ENCODE results near the gene TMEM82. TPM values are rescaled to one million over a fixed set of nuclear protein-coding genes. Genes with fewer than 3 reads are reported as not detected.
A peak's percentile ranks its signal among the peaks of the same experiment; 100 is the strongest.
"Not testable (repeated sequence)": the region's sequence is repeated elsewhere in the genome, so short reads cannot be mapped to it uniquely, and the experiment has no call there.

TMEM82 gene
- not detected in 2 replicates for total RNA-seq
- long read RNA-seq: 0 reads

GRCh38 chr1:15742339-15742801, at the start of gene TMEM82:
TSS of gene TMEM82 (plus strand) at chr1:15742499. CDS start at chr1:15742560, 61 bp downstream.
- peaks cover 8% of the 10 kb centered on the region for H3K4me1 Mint-ChIP-seq
- H3K27ac Mint-ChIP-seq (ENCODE audit: unreplicated experiment): no peak within 1 kb of the TSS
- H3K27me3 Mint-ChIP-seq (ENCODE audit: low read depth): no peaks in the 10 kb centered on the region
- no peak for TF ChIP-seq CTCF (conservative IDR thresholded peaks at IDR 0.05)
- no peak within 1 kb of the TSS for H3K4me3 Mint-ChIP-seq
- H3K36me3 Mint-ChIP-seq (ENCODE audit: low read depth): no peaks in the 10 kb centered on the region
- no peak for DNase-seq (ENCODE audit: low read depth, low spot score)
- no peaks in the 10 kb centered on the region for H3K9me3 Mint-ChIP-seq

GRCh38 chr1:15693371-15693770, 48.9 kb upstream of the TMEM82 start:
- H3K4me1 Mint-ChIP-seq: no peaks in the 10 kb centered on the region
- H3K4me3 Mint-ChIP-seq: no peak overlapping the region
- no peak overlapping the region for H3K27ac Mint-ChIP-seq (ENCODE audit: unreplicated experiment)
- DNase-seq (ENCODE audit: low read depth, low spot score): no peak
- no peak for TF ChIP-seq CTCF (conservative IDR thresholded peaks at IDR 0.05)
- no peaks in the 10 kb centered on the region for H3K27me3 Mint-ChIP-seq (ENCODE audit: low read depth)
- no peaks in the 10 kb centered on the region for H3K36me3 Mint-ChIP-seq (ENCODE audit: low read depth)
- H3K9me3 Mint-ChIP-seq: no peaks in the 10 kb centered on the region

DNA sequence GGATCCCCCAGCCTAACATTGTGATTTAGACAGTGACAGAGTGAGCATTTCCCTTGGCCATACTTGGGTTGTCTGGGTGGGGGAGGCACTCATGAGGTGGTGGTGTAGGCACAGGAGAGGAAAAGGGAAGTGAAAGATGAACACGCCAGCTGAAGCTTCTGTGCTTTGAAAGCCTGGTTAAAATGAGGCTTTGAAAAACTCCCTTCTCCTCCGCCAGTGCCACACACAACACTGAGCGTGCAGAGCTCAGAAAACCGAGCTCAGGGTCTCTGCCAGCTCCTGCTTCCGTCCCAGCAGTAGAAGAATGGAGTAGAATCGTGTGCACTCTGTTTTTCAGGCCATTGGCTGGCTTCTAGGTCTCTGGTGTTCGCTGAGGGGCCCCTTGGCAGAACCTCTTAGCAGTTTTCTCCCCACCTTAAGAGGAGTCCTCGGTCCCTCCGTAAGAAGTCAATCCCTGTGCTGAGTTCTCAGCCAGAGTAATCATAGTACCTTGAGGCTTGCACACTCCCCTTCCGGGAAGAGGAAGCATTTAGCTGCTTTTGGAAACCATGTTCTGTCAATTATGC, 45.3 kb upstream of the TMEM82 start:
- TF ChIP-seq CTCF (conservative IDR thresholded peaks at IDR 0.05): no peak
- Mint-ChIP-seq H3K27me3 (ENCODE audit: low read depth) (no peaks in the 10 kb centered on the region), H3K9me3 (no peaks in the 10 kb centered on the region)

GRCh38 chr1:15698201-15698600, 44.1 kb upstream of the TMEM82 start:
- no peak for DNase-seq (ENCODE audit: low read depth, low spot score)
- Mint-ChIP-seq H3K27me3 (ENCODE audit: low read depth) (no peaks in the 10 kb centered on the region), H3K27ac (ENCODE audit: unreplicated experiment) (no peak overlapping the region), H3K4me1 (peaks cover 2% of the 10 kb centered on the region), H3K9me3 (no peaks in the 10 kb centered on the region), H3K4me3 (no peak overlapping the region), H3K36me3 (ENCODE audit: low read depth) (peaks cover 2% of the 10 kb centered on the region)
- TF ChIP-seq CTCF (conservative IDR thresholded peaks at IDR 0.05): no peak

More for the DNA sequence above, 45.3 kb upstream of the TMEM82 start:
- Mint-ChIP-seq H3K36me3 (ENCODE audit: low read depth) (peaks cover 2% of the 10 kb centered on the region), H3K4me1 (no peaks in the 10 kb centered on the region), H3K27ac (ENCODE audit: unreplicated experiment) (peak overlapping the region; percentile 54), H3K4me3 (no peak overlapping the region)
- no peak for DNase-seq (ENCODE audit: low read depth, low spot score)

DNA sequence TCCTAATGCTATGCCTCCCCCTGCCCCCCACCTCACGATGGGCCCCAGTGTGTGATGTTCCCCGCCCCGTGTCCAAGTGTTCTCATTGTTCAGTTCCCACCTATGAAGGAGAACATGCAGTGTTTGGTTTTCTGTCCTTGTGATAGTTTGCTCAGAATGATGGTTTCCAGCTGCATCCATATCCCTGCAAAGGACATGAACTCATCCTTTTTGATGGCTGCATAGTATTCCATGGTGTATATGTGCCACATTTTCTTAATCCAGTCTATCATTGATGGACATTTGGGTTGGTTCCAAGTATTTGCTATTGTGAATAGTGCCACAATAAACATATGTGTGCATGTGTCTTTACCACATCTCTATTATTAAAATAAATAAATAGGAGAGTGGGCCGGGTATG, 43.0 kb upstream of the TMEM82 start:
- H3K9me3 Mint-ChIP-seq; DNase-seq (ENCODE audit: low read depth, low spot score); H3K4me1 Mint-ChIP-seq; H3K27ac Mint-ChIP-seq (ENCODE audit: unreplicated experiment); H3K36me3 Mint-ChIP-seq (ENCODE audit: low read depth); H3K27me3 Mint-ChIP-seq (ENCODE audit: low read depth); H3K4me3 Mint-ChIP-seq: not testable (repeated sequence)

DNA sequence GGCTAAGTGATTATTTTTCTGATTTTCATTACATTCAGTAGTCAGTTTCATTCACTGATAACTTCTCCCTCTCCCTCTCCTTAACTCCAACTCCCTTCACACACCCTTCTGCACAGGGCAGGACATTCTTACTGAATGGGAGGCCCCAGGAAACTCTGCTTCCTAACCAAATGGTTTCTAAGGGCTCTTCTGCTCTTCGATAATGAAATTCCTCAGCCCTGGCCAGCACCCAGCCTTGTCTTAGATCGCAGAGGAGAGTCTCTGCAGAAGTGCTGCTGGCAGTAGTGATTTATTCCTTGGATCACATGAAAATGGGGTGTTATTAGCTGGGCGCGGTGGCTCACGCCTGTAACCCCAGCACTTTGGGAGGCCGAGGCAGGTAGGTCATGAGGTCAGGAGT, 41.8 kb upstream of the TMEM82 start:
- Mint-ChIP-seq H3K4me3 (no peak overlapping the region), H3K27me3 (ENCODE audit: low read depth) (no peaks in the 10 kb centered on the region), H3K27ac (ENCODE audit: unreplicated experiment) (peak overlapping the region; percentile 22), H3K4me1 (peaks cover 6% of the 10 kb centered on the region), H3K9me3 (no peaks in the 10 kb centered on the region), H3K36me3 (ENCODE audit: low read depth) (peaks cover 2% of the 10 kb centered on the region)
- no peak for TF ChIP-seq CTCF (conservative IDR thresholded peaks at IDR 0.05)
- no peak for DNase-seq (ENCODE audit: low read depth, low spot score)

All from neural crest cell (in vitro differentiated cells).